Liver (tissue), 9 donors: Measurements from ENCODE around the gene TPK1. TPM values are rescaled to one million over a fixed set of nuclear protein-coding genes. Genes with fewer than 3 reads are reported as not detected.

ENCODE experiments used
- DNase-seq: peaks from one replicate; pipeline ENCODE4 v3.0.0-alpha.2; 2017; ENCODE audit warnings: low spot score
- H3K27ac ChIP-seq, 2 donors: one replicate each; pipeline ENCODE4 v1.7.0; 2013; ENCODE audit warnings: inconsistent platforms in 2 of 2, low read length in 2 of 2, control low read depth in 1 of 2, low read depth in 1 of 2, mild to moderate bottlenecking in 1 of 2
- H3K27me3 ChIP-seq, 4 donors: one replicate each; pipeline versions ENCODE4 v1.6.1 to v1.7.0; 2013; ENCODE audit warnings: low read length in 3 of 4, inconsistent platforms in 1 of 4, mild to moderate bottlenecking in 1 of 4, moderate library complexity in 1 of 4; ENCODE audit not compliant: control insufficient read depth in 4 of 4, insufficient read depth in 4 of 4
- H3K36me3 ChIP-seq, 4 donors: one replicate each; pipeline versions ENCODE4 v1.6.1 to v1.7.0; 2013; ENCODE audit warnings: low read length in 3 of 4, mild to moderate bottlenecking in 3 of 4, low read depth in 1 of 4, moderate library complexity in 1 of 4; ENCODE audit not compliant: control insufficient read depth in 4 of 4, insufficient read depth in 3 of 4
- H3K4me1 ChIP-seq, 4 donors: one replicate each; pipeline versions ENCODE4 v1.6.1 to v1.7.0; 2013; ENCODE audit warnings: low read length in 3 of 4, mild to moderate bottlenecking in 3 of 4, moderate library complexity in 1 of 4; ENCODE audit not compliant: control insufficient read depth in 4 of 4, insufficient read depth in 4 of 4
- H3K4me3 ChIP-seq, 3 donors: one replicate each; pipeline versions ENCODE4 v1.6.1 to v1.7.0; 2013; ENCODE audit warnings: low read length in 3 of 3, control low read depth in 1 of 3, low read depth in 1 of 3, mild to moderate bottlenecking in 1 of 3
- H3K9ac ChIP-seq, 2 donors: one replicate each; pipeline ENCODE4 v1.7.0; 2013; ENCODE audit warnings: low read length in 2 of 2, mild to moderate bottlenecking in 2 of 2, moderate library complexity in 2 of 2, control low read depth in 1 of 2, low read depth in 1 of 2
- H3K9me3 ChIP-seq, 4 donors: one replicate each; pipeline versions ENCODE4 v1.6.1 to v1.7.0; 2013; ENCODE audit warnings: low read length in 3 of 4; ENCODE audit not compliant: control insufficient read depth in 4 of 4
- EGR1 ChIP-seq, 2 donors: IDR thresholded peaks; 2 replicates each; pipeline ENCODE4 v1.6.1; 2016 to 2018; ENCODE audit warnings: antibody characterized with exemption in 2 of 2, low read depth in 2 of 2
- FOXA1 ChIP-seq: IDR thresholded peaks from 2 replicates; pipeline ENCODE4 v1.6.1; 2016; ENCODE audit warnings: antibody characterized with exemption
- FOXA2 ChIP-seq: IDR thresholded peaks from 2 replicates; pipeline ENCODE4 v1.6.1; 2016; ENCODE audit warnings: antibody characterized with exemption
- GABPA ChIP-seq, 2 donors: IDR thresholded peaks in 1 of 2; conservative IDR thresholded peaks in 1 of 2; 2 replicates each; pipeline ENCODE4 v1.6.1; 2016; ENCODE audit warnings: antibody characterized with exemption in 2 of 2, mild to moderate bottlenecking in 1 of 2, moderate library complexity in 1 of 2
- HNF4A ChIP-seq, 2 donors: conservative IDR thresholded peaks; 2 replicates each; pipeline ENCODE4 v1.6.1; 2016; ENCODE audit warnings: antibody characterized with exemption in 2 of 2, mild to moderate bottlenecking in 2 of 2
- HNF4G ChIP-seq: IDR thresholded peaks from 2 replicates; pipeline ENCODE4 v1.6.1; 2016; ENCODE audit warnings: antibody characterized with exemption
- JUND ChIP-seq, 2 donors: IDR thresholded peaks; 2 replicates each; pipeline ENCODE4 v1.6.1; 2016; ENCODE audit warnings: antibody characterized with exemption in 2 of 2
- NR2F2 ChIP-seq: IDR thresholded peaks from 2 replicates; pipeline ENCODE4 v1.6.1; 2016; ENCODE audit warnings: antibody characterized with exemption
- RAD21 ChIP-seq, 2 donors: IDR thresholded peaks; 2 replicates each; pipeline ENCODE4 v1.6.1; 2016; ENCODE audit warnings: antibody characterized with exemption in 2 of 2, mild to moderate bottlenecking in 2 of 2
- RXRA ChIP-seq, 2 donors: IDR thresholded peaks; 2 replicates each; pipeline ENCODE4 v1.6.1; 2017 to 2018; ENCODE audit warnings: antibody characterized with exemption in 2 of 2, mild to moderate bottlenecking in 1 of 2
- SP1 ChIP-seq: IDR thresholded peaks from 2 replicates; pipeline ENCODE4 v1.6.1; 2018; ENCODE audit warnings: antibody characterized with exemption, mild to moderate bottlenecking
- TAF1 ChIP-seq: conservative IDR thresholded peaks from 2 replicates; pipeline ENCODE4 v1.6.1; 2016; ENCODE audit warnings: antibody characterized with exemption, mild to moderate bottlenecking
- YY1 ChIP-seq: IDR thresholded peaks from 2 replicates; pipeline ENCODE4 v1.6.1; 2016; ENCODE audit warnings: antibody characterized with exemption, mild to moderate bottlenecking
- WGBS: extraction: QIAGEN DNeasy Blood & Tissue Kit; methylation state at CpG from one replicate; pipeline ENCODE4 v1.1.7; 2013; 5-methylcytosine and 5-hydroxymethylcytosine counted together
- polyA plus RNA-seq, 2 donors: library from polyadenylated mRNA; stranded (reverse) in 1 of 2; unstranded in 1 of 2; fragments of 200-250 nt in 1 of 2; fragments of >200 nt in 1 of 2; fragmentation: Nextera tagmentation in 1 of 2; extraction: Ambion mirVana in 1 of 2; gene quantifications; one replicate each; pipeline versions ENCODE4 v1.2.1 to v1.2.3, GENCODE V29; 2013 to 2015
- total RNA-seq, 2 donors: library from RNA; depleted of rRNA; stranded (reverse); fragments of >200 nt; gene quantifications; one replicate each; pipeline ENCODE4 v1.2.3, GENCODE V29; 2014
- TF ChIP-seq, protein P1 (sequence below): fragments of 150-350 bp; IDR thresholded peaks from 2 replicates; pipeline ENCODE4 v1.5.1; 2017; ENCODE audit warnings: improper control_type of control experiment, low read depth, low read length; ENCODE audit not compliant: missing input control
- TF ChIP-seq, protein P2 (sequence below): IDR thresholded peaks from 2 replicates; pipeline ENCODE4 v1.6.1; 2016; ENCODE audit warnings: antibody characterized with exemption
- TF ChIP-seq, protein P3 (sequence below): IDR thresholded peaks from 2 replicates; pipeline ENCODE4 v1.6.1; 2016; ENCODE audit warnings: antibody characterized with exemption
- TF ChIP-seq, protein P4 (sequence below): IDR thresholded peaks from 2 replicates; pipeline ENCODE4 v1.6.1; 2016; ENCODE audit warnings: antibody characterized with exemption, mild to moderate bottlenecking
- TF ChIP-seq, protein P5 (sequence below): IDR thresholded peaks from 2 replicates; pipeline ENCODE4 v1.6.1; 2016; ENCODE audit warnings: antibody characterized with exemption
- donor health status: healthy.
- donor health status: healthy.
- donor health status: healthy.
- donor health status: healthy.
- donor health status: healthy.

Gene TPK1
- total and polyA plus RNA-seq, 4 donors = 2.2 to 7.5 (median 3.3) TPM

DNA sequence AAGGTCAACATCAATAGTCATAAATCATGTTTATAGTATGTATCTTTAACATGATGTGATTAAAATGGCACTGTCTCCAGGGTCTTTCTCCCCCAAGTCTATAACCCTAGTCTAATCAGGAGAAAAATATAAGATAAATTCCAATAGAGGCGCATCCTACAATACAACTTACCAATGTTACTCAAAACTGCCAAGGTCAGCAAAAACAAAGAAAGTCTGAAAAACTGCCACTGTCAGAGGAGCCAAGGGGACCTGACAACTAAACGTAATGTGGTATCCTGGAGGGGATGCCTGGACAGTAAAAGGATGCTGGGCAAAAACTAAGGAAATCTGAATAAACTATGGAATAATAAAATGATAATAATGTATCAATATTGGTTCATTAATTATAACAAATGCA lies 63.9 kb downstream of the TPK1 start:
- DNase-seq = no peak
- Histone ChIP-seq H3K9me3 (no peaks in the 10 kb centered on the region), H3K27me3 (no peaks in the 10 kb centered on the region), H3K4me3 (no peak overlapping the region), H3K4me1 (peaks cover 0 to 7% (median under 1%) of the 10 kb centered on the region in 4 donors), H3K36me3 (no peaks in the 10 kb centered on the region), H3K27ac (no peak overlapping the region), H3K9ac (no peak overlapping the region)
- 91% methylated on average over 2 of the region's 2 CpGs for WGBS
- TF ChIP-seq TAF1 (no peak), FOXA1 (no peak), HNF4G (no peak), JUND (IDR thresholded peaks at IDR 0.05) (no peak), RAD21 (IDR thresholded peaks at IDR 0.05) (no peak)
- TF ChIP-seq, protein P1, sequence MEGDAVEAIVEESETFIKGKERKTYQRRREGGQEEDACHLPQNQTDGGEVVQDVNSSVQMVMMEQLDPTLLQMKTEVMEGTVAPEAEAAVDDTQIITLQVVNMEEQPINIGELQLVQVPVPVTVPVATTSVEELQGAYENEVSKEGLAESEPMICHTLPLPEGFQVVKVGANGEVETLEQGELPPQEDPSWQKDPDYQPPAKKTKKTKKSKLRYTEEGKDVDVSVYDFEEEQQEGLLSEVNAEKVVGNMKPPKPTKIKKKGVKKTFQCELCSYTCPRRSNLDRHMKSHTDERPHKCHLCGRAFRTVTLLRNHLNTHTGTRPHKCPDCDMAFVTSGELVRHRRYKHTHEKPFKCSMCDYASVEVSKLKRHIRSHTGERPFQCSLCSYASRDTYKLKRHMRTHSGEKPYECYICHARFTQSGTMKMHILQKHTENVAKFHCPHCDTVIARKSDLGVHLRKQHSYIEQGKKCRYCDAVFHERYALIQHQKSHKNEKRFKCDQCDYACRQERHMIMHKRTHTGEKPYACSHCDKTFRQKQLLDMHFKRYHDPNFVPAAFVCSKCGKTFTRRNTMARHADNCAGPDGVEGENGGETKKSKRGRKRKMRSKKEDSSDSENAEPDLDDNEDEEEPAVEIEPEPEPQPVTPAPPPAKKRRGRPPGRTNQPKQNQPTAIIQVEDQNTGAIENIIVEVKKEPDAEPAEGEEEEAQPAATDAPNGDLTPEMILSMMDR = no peak
- TF ChIP-seq, protein P2, sequence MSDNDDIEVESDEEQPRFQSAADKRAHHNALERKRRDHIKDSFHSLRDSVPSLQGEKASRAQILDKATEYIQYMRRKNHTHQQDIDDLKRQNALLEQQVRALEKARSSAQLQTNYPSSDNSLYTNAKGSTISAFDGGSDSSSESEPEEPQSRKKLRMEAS = no peak
- TF ChIP-seq, protein P3, sequence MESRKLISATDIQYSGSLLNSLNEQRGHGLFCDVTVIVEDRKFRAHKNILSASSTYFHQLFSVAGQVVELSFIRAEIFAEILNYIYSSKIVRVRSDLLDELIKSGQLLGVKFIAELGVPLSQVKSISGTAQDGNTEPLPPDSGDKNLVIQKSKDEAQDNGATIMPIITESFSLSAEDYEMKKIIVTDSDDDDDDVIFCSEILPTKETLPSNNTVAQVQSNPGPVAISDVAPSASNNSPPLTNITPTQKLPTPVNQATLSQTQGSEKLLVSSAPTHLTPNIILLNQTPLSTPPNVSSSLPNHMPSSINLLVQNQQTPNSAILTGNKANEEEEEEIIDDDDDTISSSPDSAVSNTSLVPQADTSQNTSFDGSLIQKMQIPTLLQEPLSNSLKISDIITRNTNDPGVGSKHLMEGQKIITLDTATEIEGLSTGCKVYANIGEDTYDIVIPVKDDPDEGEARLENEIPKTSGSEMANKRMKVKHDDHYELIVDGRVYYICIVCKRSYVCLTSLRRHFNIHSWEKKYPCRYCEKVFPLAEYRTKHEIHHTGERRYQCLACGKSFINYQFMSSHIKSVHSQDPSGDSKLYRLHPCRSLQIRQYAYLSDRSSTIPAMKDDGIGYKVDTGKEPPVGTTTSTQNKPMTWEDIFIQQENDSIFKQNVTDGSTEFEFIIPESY = no peak
- TF ChIP-seq, protein P4, sequence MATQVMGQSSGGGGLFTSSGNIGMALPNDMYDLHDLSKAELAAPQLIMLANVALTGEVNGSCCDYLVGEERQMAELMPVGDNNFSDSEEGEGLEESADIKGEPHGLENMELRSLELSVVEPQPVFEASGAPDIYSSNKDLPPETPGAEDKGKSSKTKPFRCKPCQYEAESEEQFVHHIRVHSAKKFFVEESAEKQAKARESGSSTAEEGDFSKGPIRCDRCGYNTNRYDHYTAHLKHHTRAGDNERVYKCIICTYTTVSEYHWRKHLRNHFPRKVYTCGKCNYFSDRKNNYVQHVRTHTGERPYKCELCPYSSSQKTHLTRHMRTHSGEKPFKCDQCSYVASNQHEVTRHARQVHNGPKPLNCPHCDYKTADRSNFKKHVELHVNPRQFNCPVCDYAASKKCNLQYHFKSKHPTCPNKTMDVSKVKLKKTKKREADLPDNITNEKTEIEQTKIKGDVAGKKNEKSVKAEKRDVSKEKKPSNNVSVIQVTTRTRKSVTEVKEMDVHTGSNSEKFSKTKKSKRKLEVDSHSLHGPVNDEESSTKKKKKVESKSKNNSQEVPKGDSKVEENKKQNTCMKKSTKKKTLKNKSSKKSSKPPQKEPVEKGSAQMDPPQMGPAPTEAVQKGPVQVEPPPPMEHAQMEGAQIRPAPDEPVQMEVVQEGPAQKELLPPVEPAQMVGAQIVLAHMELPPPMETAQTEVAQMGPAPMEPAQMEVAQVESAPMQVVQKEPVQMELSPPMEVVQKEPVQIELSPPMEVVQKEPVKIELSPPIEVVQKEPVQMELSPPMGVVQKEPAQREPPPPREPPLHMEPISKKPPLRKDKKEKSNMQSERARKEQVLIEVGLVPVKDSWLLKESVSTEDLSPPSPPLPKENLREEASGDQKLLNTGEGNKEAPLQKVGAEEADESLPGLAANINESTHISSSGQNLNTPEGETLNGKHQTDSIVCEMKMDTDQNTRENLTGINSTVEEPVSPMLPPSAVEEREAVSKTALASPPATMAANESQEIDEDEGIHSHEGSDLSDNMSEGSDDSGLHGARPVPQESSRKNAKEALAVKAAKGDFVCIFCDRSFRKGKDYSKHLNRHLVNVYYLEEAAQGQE = no peak
- TF ChIP-seq, protein P5, sequence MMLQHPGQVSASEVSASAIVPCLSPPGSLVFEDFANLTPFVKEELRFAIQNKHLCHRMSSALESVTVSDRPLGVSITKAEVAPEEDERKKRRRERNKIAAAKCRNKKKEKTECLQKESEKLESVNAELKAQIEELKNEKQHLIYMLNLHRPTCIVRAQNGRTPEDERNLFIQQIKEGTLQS = no peak

DNA sequence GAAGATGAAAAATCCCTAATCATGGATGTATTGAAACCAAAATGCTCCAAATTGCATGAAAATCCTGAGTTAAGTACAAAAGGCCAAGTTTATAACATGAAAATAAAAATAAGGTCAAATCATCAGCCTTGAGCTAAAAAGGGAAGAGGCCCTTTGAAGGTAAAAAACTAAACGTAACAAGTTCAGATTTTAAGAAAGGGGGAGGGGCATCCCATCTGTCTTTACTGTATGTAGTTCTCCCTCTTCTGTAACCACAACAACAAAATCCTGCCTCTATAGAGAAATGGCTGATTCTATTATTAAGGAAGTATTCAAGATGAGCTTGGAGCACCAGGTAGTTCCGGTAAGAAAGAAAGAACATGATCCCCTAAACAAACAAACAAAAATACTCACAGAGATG lies 64.7 kb downstream of the TPK1 start:
- H3K27me3 ChIP-seq = no peaks in the 10 kb centered on the region
- WGBS = 52% methylated on average over 2 of the region's 2 CpGs
- H3K9me3 ChIP-seq = no peaks in the 10 kb centered on the region
- H3K36me3 ChIP-seq = no peaks in the 10 kb centered on the region
- H3K27ac ChIP-seq = no peak overlapping the region
- no peak for DNase-seq
- no peak overlapping the region for H3K4me3 ChIP-seq
- peaks cover 0 to 4% (median 0%) of the 10 kb centered on the region in 4 donors for H3K4me1 ChIP-seq
- no peak overlapping the region for H3K9ac ChIP-seq
- TF ChIP-seq EGR1 (IDR thresholded peaks at IDR 0.05; ENCODE audit: low read depth in 2 of 2) = no peak
- TF ChIP-seq, protein P2 = no peak
- no peak for TF ChIP-seq FOXA1
- TF ChIP-seq, protein P1 = no peak
- TF ChIP-seq FOXA2 = no peak
- TF ChIP-seq, protein P3 = no peak
- no peak for TF ChIP-seq RXRA (IDR thresholded peaks at IDR 0.05)
- TF ChIP-seq JUND (IDR thresholded peaks at IDR 0.05) = no peak
- TF ChIP-seq HNF4A (conservative IDR thresholded peaks at IDR 0.05) = no peak
- TF ChIP-seq GABPA (IDR thresholded peaks at IDR 0.05 in 1 of 2, conservative IDR thresholded peaks at IDR 0.05 in 1 of 2) = no peak
- no peak for TF ChIP-seq YY1
- TF ChIP-seq TAF1 = no peak
- TF ChIP-seq SP1 = no peak
- TF ChIP-seq, protein P5 = no peak
- no peak for TF ChIP-seq NR2F2
- TF ChIP-seq RAD21 (IDR thresholded peaks at IDR 0.05) = no peak
